MCF 10A (cell line): Measurements from ENCODE around the gene SEMA3F. TPM values are rescaled to one million over a fixed set of nuclear protein-coding genes. Genes with fewer than 3 reads are reported as not detected.
A peak's percentile ranks its signal among the peaks of the same experiment; 100 is the strongest.

Source experiments
- BruUV-seq: library from RNA; stranded (reverse); fragments of 400-500 nt; replicated peaks from 2 replicates; lab custom pipeline; 2021; lab: Mats Ljungman, UMichigan
- CTCF ChIA-PET: fragments of 300-600 bp; sonication (Branson Sonifier 250); formaldehyde crosslinking; extraction: SDS; loops from one replicate; lab custom pipeline; 2021; ENCODE audit warnings: antibody characterized with exemption, inconsistent platforms; lab: Yijun Ruan, JAX
- POLR2A ChIA-PET: fragments of 300-600, 350-650 bp; sonication (Branson Sonifier 250); formaldehyde crosslinking; extraction: SDS; loops from one replicate; lab custom pipeline; 2020; ENCODE audit warnings: antibody characterized with exemption, inconsistent platforms; lab: Yijun Ruan, JAX
- DNase-seq: peaks from one replicate; pipeline ENCODE4 v3.0.0-alpha.2; 2018; ENCODE audit not compliant: unreplicated experiment
- H3K27ac Mint-ChIP-seq: one replicate; pipeline ENCODE4 v1.8.0; 2022; ENCODE audit warnings: mild to moderate bottlenecking, low read depth, mixed read lengths; ENCODE audit not compliant: unreplicated experiment
- H3K27me3 Mint-ChIP-seq: one replicate; pipeline ENCODE4 v1.8.0; 2022; ENCODE audit warnings: mixed read lengths; ENCODE audit not compliant: insufficient read depth, unreplicated experiment
- H3K36me3 Mint-ChIP-seq: one replicate; pipeline ENCODE4 v1.8.0; 2022; ENCODE audit warnings: mild to moderate bottlenecking, moderate library complexity, mixed read lengths; ENCODE audit not compliant: insufficient read depth, unreplicated experiment
- H3K4me1 Mint-ChIP-seq: one replicate; pipeline ENCODE4 v1.8.0; 2022; ENCODE audit warnings: mixed read lengths; ENCODE audit not compliant: insufficient read depth, unreplicated experiment
- H3K4me3 Mint-ChIP-seq: one replicate; pipeline ENCODE4 v1.8.0; 2022; ENCODE audit warnings: mild to moderate bottlenecking, moderate library complexity, mixed read lengths; ENCODE audit not compliant: unreplicated experiment
- H3K9me3 Mint-ChIP-seq: one replicate; pipeline ENCODE4 v1.8.0; 2022; ENCODE audit warnings: mixed read lengths; ENCODE audit not compliant: unreplicated experiment
- intact Hi-C: fragments of 100-400 bp; cut with micrococcal nuclease; formaldehyde crosslinking; loops from 2 replicates; pipeline ENCODE4 v1.14.1; 2022
- total RNA-seq: library from RNA; stranded (reverse); gene quantifications from 2 replicates; pipeline ENCODE4 v1.2.3, GENCODE V29; 2022
- TF ChIP-seq, protein P1 (sequence below): fragments of 200-600 bp; IDR thresholded peaks from one replicate; pipeline ENCODE4 v1.8.0; 2022; ENCODE audit warnings: antibody characterized with exemption, mild to moderate bottlenecking; ENCODE audit not compliant: unreplicated experiment

Gene SEMA3F
- total RNA-seq, 1 experiment from 2014 or later = 34.6 TPM

DNA sequence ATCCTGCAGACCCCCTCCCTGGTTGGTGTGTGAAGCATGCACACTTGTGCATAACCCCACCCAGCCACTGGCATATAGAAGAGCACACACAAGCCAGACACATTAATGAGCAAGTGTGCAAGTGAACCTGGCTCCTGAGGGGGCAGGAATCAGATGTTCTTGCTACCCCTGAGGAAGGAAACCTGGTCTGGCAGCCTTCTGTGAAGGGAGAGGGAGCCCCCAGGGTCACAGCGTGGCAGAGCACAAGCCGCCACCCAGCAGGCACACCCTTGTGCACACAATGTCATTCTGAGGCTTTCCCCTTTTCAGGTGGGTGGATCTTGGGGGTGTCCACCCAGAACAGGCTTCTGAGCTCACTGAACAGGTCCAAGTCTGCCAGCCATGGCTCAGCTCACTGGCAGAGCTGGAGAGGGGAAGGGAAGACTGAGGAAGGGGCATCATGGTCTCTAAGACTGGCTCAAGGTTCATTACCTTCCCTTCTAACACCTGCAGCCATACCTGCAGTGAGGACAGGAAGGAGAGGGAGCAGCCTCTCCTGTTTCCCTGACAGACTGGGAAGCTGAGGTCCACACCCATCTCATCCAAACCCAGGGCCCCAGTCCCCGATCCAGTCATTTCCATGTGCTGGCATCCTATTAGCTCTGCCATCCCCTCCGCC, 31.6 kb upstream of the SEMA3F start:
- Mint-ChIP-seq H3K36me3 (peaks cover 41% of the 10 kb centered on the region), H3K27me3 (no peaks in the 10 kb centered on the region), H3K4me3 (no peak overlapping the region), H3K27ac (no peak overlapping the region), H3K4me1 (peaks cover 15% of the 10 kb centered on the region), H3K9me3 (no peaks in the 10 kb centered on the region)
- peak; percentile 26 for DNase-seq
- CTCF ChIA-PET = interaction anchor here (0.6 to 16.6 kb wide), 14 partner anchors 12 to 164 kb away, joined by 3 to 245 read pairs (median 10); partner anchors contain the start of gene GNAT1
- POLR2A ChIA-PET = interaction anchor here (1.0 to 5.8 kb wide), 8 partner anchors 9 to 123 kb away, joined by 3 to 48 read pairs (median 7); partner anchors contain the start of gene GNAT1
- intact Hi-C loops = loop anchor here (5.0 kb wide), 1 partner anchor 149 kb away; no protein-coding TSS in a partner anchor
- BruUV-seq = no TSS peak
- TF ChIP-seq, protein P1, sequence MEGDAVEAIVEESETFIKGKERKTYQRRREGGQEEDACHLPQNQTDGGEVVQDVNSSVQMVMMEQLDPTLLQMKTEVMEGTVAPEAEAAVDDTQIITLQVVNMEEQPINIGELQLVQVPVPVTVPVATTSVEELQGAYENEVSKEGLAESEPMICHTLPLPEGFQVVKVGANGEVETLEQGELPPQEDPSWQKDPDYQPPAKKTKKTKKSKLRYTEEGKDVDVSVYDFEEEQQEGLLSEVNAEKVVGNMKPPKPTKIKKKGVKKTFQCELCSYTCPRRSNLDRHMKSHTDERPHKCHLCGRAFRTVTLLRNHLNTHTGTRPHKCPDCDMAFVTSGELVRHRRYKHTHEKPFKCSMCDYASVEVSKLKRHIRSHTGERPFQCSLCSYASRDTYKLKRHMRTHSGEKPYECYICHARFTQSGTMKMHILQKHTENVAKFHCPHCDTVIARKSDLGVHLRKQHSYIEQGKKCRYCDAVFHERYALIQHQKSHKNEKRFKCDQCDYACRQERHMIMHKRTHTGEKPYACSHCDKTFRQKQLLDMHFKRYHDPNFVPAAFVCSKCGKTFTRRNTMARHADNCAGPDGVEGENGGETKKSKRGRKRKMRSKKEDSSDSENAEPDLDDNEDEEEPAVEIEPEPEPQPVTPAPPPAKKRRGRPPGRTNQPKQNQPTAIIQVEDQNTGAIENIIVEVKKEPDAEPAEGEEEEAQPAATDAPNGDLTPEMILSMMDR = no peak

DNA sequence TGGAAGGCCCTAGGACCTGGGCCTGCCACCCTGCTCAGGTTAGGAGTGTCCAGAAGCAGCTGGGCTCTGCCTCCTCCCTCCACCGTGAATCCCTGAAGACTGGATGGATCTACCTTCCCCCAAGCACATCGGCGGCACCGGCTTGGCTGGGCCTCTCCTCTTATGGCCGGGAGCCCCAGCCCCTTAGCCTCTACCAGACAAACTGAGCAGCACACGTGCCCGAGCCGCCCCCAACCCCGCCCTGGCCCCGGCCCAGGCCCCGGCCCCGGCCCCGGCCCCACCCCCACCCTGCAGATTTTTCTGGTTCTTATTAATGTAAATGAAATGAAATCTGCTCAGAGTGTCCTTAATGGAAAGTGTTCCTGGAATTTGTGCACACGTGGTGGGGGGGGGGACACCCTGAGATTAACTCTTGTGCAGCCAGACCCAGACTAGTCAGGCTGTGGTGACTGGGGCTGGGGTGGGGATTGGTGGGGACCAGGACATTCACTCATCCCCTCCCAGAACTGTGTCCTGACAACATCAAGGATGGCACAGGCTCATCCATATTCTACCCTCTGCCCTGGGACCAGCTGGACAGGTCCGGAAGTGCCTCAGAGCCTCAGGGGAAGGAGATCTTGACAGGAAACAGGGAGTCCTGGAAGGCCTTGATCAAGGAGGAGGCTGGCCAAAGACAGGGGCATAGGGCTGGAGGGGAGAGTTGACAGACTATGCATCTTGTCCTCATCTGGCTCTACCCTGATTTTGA, 30.9 kb upstream of the SEMA3F start:
- H3K27ac Mint-ChIP-seq = no peak overlapping the region
- BruUV-seq = no TSS peak
- intact Hi-C loops = loop anchor here (5.0 kb wide), 1 partner anchor 148 kb away; no protein-coding TSS in a partner anchor
- POLR2A ChIA-PET = interaction anchor here (2.4 to 5.8 kb wide), 4 partner anchors 8 to 102 kb away, joined by 7 to 48 read pairs (median 22); partner anchors contain the start of gene GNAT1
- DNase-seq = peak; percentile 23
- no peaks in the 10 kb centered on the region for H3K27me3 Mint-ChIP-seq
- H3K36me3 Mint-ChIP-seq = peaks cover 34% of the 10 kb centered on the region
- no peak overlapping the region for H3K4me3 Mint-ChIP-seq
- H3K9me3 Mint-ChIP-seq = no peaks in the 10 kb centered on the region
- CTCF ChIA-PET = interaction anchor here (0.6 to 16.6 kb wide), 6 partner anchors 29 to 163 kb away, joined by 3 to 245 read pairs (median 16); partner anchors contain the start of gene GNAT1
- TF ChIP-seq, protein P1 = no peak
- H3K4me1 Mint-ChIP-seq = peaks cover 15% of the 10 kb centered on the region

- ChIA-PET CTCF (interaction anchor here (16.6 kb wide), 1 partner anchor 64 kb away, joined by 245 read pairs; the partner anchor contains the start of gene GNAT1), POLR2A (interaction anchor here (5.5 to 5.8 kb wide), 2 partner anchors 65 to 102 kb away, joined by 37 to 48 read pairs; partner anchors contain the start of gene GNAT1)
- H3K36me3 Mint-ChIP-seq = peaks cover 29% of the 10 kb centered on the region
- peaks cover 15% of the 10 kb centered on the region for H3K4me1 Mint-ChIP-seq
- no peaks in the 10 kb centered on the region for H3K27me3 Mint-ChIP-seq
- H3K9me3 Mint-ChIP-seq = no peaks in the 10 kb centered on the region
- TF ChIP-seq, protein P1 = no peak
- intact Hi-C loops = loop anchor here (5.0 kb wide), 1 partner anchor 148 kb away; no protein-coding TSS in a partner anchor
- no peak overlapping the region for H3K4me3 Mint-ChIP-seq
- no TSS peak for BruUV-seq
- H3K27ac Mint-ChIP-seq = no peak overlapping the region
- no peak for DNase-seq
Observed at GRCh38 chr3:50124800-50125178, 30.3 kb upstream of the SEMA3F start.
